ENCODE data around the gene EIF5AL1. TPM values are rescaled to one million over a fixed set of nuclear protein-coding genes. Genes with fewer than 3 reads are reported as not detected.

The EIF5AL1 gene
- total and polyA plus RNA-seq, 2 of the 8 experiments (the other 6 are each of a cell fraction or from before 2014, with no cell fraction given), result 1.7 to 2.2 TPM

DNA sequence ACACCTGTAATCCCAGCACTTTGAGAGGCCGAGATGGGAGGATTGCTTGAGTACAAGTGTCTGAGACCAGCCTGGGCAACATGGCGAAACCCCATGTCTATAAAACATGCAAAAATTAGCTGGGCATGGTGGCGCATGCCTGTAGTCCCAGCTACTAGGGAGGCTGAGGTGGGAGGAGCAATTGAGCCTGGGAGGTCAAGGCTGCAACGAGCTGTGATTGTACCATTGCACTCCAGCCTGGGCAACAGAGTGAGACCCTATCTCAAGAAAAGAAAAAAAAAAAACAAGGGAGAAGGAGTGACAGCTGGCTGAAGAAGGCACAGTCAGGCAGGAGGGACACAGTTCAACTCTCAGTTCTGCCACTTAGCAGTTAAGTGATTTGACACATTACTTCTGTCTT is 40.6 kb upstream of the EIF5AL1 start:
- CTCF ChIA-PET (ENCODE audit: partially characterized antibody), result interaction anchor here (0.9 to 8.0 kb wide), 11 partner anchors 9 to 98 kb away, joined by 3 to 101 read pairs (median 3); no protein-coding TSS in a partner anchor
- no peaks in the 10 kb centered on the region for H4K20me1 ChIP-seq (replicated peaks in 1 of 2; ENCODE audit: control insufficient read depth in 1 of 2, insufficient read depth in 2 of 2, low read length in 2 of 2)
- H3K36me3 ChIP-seq (ENCODE audit: control insufficient read depth in 2 of 4, insufficient read depth in 4 of 4, low read length in 3 of 4), result no peaks in the 10 kb centered on the region
- no peak for TF ChIP-seq CHD1 (IDR thresholded peaks at IDR 0.05; ENCODE audit: low read depth, low read length)
- TF ChIP-seq CTBP2 (IDR thresholded peaks at IDR 0.05; ENCODE audit: borderline replicate concordance, insufficient read depth, insufficient read length, low read length), result no peak
- no peak for TF ChIP-seq ASH2L (IDR thresholded peaks at IDR 0.05; ENCODE audit: low read length)
- H2AFZ ChIP-seq (ENCODE audit: low read length), result no peak overlapping the region
- H2AK5ac ChIP-seq (ENCODE audit: low read depth, low read length), result no peak overlapping the region
- no peaks in the 10 kb centered on the region for H3K79me1 ChIP-seq (ENCODE audit: low read depth, low read length)
- no peaks in the 10 kb centered on the region for H3K79me2 ChIP-seq (ENCODE audit: control insufficient read depth in 1 of 2, insufficient read depth in 2 of 2, low read length in 2 of 2)
- FAIRE-seq (no peak), DNase-seq (ENCODE audit: low read depth in 1 of 2, low spot score in 2 of 2) (no peak)
- H2BK5ac ChIP-seq (ENCODE audit: low read depth, low read length), result no peak overlapping the region
- H4K5ac ChIP-seq (ENCODE audit: insufficient read length, low read depth, low read length), result no peak overlapping the region
- H4K91ac ChIP-seq (replicated peaks; ENCODE audit: insufficient read length, low read length), result no peak overlapping the region
- no peak overlapping the region for H2BK20ac ChIP-seq (ENCODE audit: low read length)
- H3K27me3 ChIP-seq (replicated peaks in 1 of 4; ENCODE audit: control insufficient read depth in 3 of 4, extremely low read depth in 1 of 4, insufficient read depth in 3 of 4, low read length in 3 of 4), result no peaks in the 10 kb centered on the region
- no peaks in the 10 kb centered on the region for H3K9me3 ChIP-seq (ENCODE audit: insufficient read depth in 2 of 2, low read depth in 1 of 2, low read length in 1 of 2)
- no peak overlapping the region for H2BK15ac ChIP-seq (ENCODE audit: low read length)
- H3K4ac ChIP-seq (replicated peaks; ENCODE audit: insufficient read length, low read depth, low read length), result no peak overlapping the region
- no peak overlapping the region for H3K56ac ChIP-seq (replicated peaks; ENCODE audit: insufficient read length, low read depth, low read length)
- H3K18ac ChIP-seq (ENCODE audit: extremely low read depth, low read length), result no peak overlapping the region
- 84% methylated on average over 4 of the region's 4 CpGs; no CpG with 5 or more reads in 1 of the 2 experiments for WGBS, 2 experiments (ENCODE audit: extremely low coverage in 1 of 2, insufficient coverage in 1 of 2, insufficient read length in 1 of 2, insufficient replicate concordance in 2 of 2, low coverage in 1 of 2, low lambda C conversion rate in 2 of 2, missing lambda C conversion rate in 1 of 2)
- no peak overlapping the region for H4K8ac ChIP-seq (ENCODE audit: extremely low read depth, insufficient read depth, low read length)
- no peak overlapping the region for H3K4me3 ChIP-seq (ENCODE audit: extremely low read depth in 1 of 4, insufficient read depth in 2 of 4, low read depth in 3 of 4, low read length in 4 of 4)
- no peak overlapping the region for H2BK12ac ChIP-seq (ENCODE audit: low read depth, low read length)
- no peak overlapping the region for H2BK120ac ChIP-seq (replicated peaks; ENCODE audit: low read depth, low read length)
- H3K4me2 ChIP-seq (ENCODE audit: insufficient read depth in 1 of 2, low read depth in 2 of 2, low read length in 2 of 2), result no peak overlapping the region
- H3K27ac ChIP-seq (ENCODE audit: low read depth, low read length), result no peak overlapping the region
- no peak overlapping the region for H3K23ac ChIP-seq (ENCODE audit: insufficient read length)
- H3K4me1 ChIP-seq (replicated peaks in 1 of 4; ENCODE audit: control insufficient read depth in 3 of 4, insufficient read depth in 4 of 4, low read length in 3 of 4), result peaks cover 0 to 4% (median 0%) of the 10 kb centered on the region in 4 experiments; a peak in 1 of 7 replicates
- no peaks in the 10 kb centered on the region for H3K23me2 ChIP-seq (ENCODE audit: low read depth, low read length)
- POLR2A ChIA-PET (ENCODE audit: partially characterized antibody), result interaction anchor here (0.6 to 0.7 kb wide), 2 partner anchors 75 to 125 kb away, joined by 3 read pairs; no protein-coding TSS in a partner anchor
- no peak overlapping the region for H3K9ac ChIP-seq (replicated peaks in 1 of 4; ENCODE audit: extremely low read depth in 1 of 4, low read depth in 3 of 4, low read length in 3 of 4)
- H3K14ac ChIP-seq (ENCODE audit: insufficient read length), result no peak overlapping the region
